Ascending aorta (tissue), 2 donors: ENCODE results near the gene PSMB2. TPM values are rescaled to one million over a fixed set of nuclear protein-coding genes. Genes with fewer than 3 reads are reported as not detected.
A peak's percentile ranks its signal among the peaks of the same experiment; 100 is the strongest.

ENCODE experiments used
- DNase-seq, 2 donors: peaks; one replicate each; pipeline ENCODE4 v3.0.0-alpha.2; 2019; ENCODE audit warnings: low spot score in 2 of 2
- H3K27ac ChIP-seq, 2 donors: fragments of 200-600 bp; sonication (generic); one replicate each; pipeline ENCODE4 v1.5.1; 2016 to 2017; ENCODE audit warnings: mild to moderate bottlenecking in 1 of 2
- H3K27me3 ChIP-seq: fragments of 200-600 bp; sonication (generic); one replicate; pipeline ENCODE4 v1.5.1; 2017
- H3K36me3 ChIP-seq, 2 donors: fragments of 200-600 bp; sonication (generic); one replicate each; pipeline ENCODE4 v1.5.1; 2016
- H3K4me1 ChIP-seq, 2 donors: fragments of 200-600 bp; sonication (generic); one replicate each; pipeline ENCODE4 v1.5.1; 2016 to 2017; ENCODE audit warnings: mild to moderate bottlenecking in 1 of 2
- H3K4me3 ChIP-seq, 2 donors: fragments of 200-600 bp; sonication (generic); one replicate each; pipeline ENCODE4 v1.5.1; 2016 to 2017; ENCODE audit warnings: mild to moderate bottlenecking in 1 of 2
- H3K9me3 ChIP-seq, 2 donors: fragments of 200-600 bp; sonication (generic); one replicate each; pipeline ENCODE4 v1.5.1; 2016
- intact Hi-C: fragments of 100-400 bp; cut with DNase I; formaldehyde crosslinking; loops from one replicate; pipeline ENCODE4 v1.15.1; 2023
- total RNA-seq: library from RNA; depleted of rRNA; stranded (reverse); fragments of >200 nt; gene quantifications from one replicate; pipeline ENCODE4 v1.1.0, GENCODE V29; 2016
- TF ChIP-seq, protein P1 (sequence below), 3 experiments: fragments of 200-600 bp in 2 of 3; fragments of 450-650 bp in 1 of 3; sonication (generic) in 2 of 3; IDR thresholded peaks; one replicate each; pipeline ENCODE4 v1.5.1; 2016 to 2019; ENCODE audit warnings: antibody characterized with exemption in 3 of 3, mild to moderate bottlenecking in 1 of 3, moderate library complexity in 1 of 3

Gene PSMB2
- total RNA-seq, 1 donor from 2014 or later: 54.0 TPM

DNA sequence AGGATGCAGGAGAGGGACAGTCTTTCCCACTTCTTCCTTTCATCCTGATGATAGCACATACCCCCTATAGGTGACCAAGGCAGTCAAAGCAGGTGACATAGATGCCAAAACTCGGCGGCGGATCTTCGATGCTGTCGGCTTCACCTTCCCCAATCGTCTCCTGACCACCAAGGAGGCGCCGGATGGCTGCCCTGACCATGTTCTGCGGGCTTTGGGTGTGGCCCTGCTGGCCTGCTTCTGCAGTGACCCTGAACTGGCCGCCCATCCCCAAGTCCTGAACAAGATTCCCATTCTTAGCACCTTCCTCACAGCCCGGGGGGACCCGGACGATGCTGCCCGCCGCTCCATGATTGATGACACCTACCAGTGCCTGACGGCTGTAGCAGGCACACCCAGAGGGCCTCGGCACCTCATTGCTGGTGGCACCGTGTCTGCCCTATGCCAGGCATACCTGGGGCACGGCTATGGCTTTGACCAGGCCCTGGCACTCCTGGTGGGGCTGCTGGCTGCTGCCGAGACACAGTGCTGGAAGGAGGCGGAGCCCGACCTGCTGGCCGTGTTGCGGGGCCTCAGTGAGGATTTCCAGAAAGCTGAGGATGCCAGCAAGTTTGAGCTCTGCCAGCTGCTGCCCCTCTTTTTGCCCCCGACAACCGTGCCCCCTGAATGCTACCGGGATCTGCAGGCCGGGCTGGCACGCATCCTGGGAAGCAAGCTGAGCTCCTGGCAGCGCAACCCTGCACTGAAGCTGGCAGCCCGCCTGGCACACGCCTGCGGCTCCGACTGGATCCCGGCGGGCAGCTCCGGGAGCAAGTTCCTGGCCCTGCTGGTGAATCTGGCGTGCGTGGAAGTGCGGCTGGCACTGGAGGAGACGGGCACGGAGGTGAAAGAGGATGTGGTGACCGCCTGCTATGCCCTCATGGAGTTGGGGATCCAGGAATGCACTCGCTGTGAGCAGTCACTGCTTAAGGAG lies 80.8 kb downstream of the PSMB2 start:
- peaks cover 10 to 29% of the 10 kb centered on the region in 2 donors for H3K36me3 ChIP-seq
- H3K4me3 ChIP-seq: peak overlapping the region in 1 of 2 donors; percentile 39
- H3K9me3 ChIP-seq: no peaks in the 10 kb centered on the region
- TF ChIP-seq, protein P1, sequence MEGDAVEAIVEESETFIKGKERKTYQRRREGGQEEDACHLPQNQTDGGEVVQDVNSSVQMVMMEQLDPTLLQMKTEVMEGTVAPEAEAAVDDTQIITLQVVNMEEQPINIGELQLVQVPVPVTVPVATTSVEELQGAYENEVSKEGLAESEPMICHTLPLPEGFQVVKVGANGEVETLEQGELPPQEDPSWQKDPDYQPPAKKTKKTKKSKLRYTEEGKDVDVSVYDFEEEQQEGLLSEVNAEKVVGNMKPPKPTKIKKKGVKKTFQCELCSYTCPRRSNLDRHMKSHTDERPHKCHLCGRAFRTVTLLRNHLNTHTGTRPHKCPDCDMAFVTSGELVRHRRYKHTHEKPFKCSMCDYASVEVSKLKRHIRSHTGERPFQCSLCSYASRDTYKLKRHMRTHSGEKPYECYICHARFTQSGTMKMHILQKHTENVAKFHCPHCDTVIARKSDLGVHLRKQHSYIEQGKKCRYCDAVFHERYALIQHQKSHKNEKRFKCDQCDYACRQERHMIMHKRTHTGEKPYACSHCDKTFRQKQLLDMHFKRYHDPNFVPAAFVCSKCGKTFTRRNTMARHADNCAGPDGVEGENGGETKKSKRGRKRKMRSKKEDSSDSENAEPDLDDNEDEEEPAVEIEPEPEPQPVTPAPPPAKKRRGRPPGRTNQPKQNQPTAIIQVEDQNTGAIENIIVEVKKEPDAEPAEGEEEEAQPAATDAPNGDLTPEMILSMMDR (IDR thresholded peaks at IDR 0.05): no peak
- intact Hi-C loops: no loop called here
- no peak for DNase-seq
- H3K27me3 ChIP-seq: no peaks in the 10 kb centered on the region
- H3K4me1 ChIP-seq: peaks cover 4 to 35% of the 10 kb centered on the region in 2 donors
- peak overlapping the region; percentile 9 to 11 for H3K27ac ChIP-seq

DNA sequence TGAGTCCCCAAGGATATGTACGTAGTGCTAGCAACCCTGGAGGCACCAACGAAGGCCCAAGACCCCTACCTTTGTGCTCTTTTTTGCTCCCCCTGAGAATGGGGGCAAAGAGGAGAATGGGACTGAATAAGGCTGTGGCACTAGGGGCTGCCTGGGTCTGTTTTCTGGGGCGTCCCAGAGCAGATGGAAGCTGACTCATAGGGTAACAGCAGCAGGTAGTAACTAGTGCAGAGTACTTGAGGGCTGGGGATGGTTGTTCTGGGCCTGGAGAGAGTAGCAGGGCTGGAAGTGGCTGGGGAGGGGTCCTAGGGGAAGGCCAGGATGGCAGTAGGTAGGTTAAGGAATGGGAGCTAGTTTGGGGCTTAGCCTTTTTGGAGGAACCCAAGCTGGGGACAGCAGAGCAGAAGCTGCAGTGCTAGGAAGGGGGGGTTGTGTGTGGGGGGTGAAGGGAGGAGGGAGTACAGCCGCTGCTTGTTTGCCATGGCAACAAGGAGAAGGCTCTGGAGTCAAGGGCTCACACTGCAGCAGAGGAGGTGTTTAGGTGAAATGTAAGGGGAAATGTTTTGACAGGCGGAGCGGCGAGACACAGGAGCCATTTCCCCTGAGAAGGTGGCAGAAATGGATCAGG lies 81.9 kb downstream of the PSMB2 start:
- H3K9me3 ChIP-seq: no peaks in the 10 kb centered on the region
- no peak for DNase-seq
- TF ChIP-seq, protein P1 (IDR thresholded peaks at IDR 0.05): no peak
- peaks cover 4 to 40% of the 10 kb centered on the region in 2 donors for H3K4me1 ChIP-seq
- peak overlapping the region in 1 of 2 donors; percentile 85 for H3K4me3 ChIP-seq
- peaks cover 10 to 22% of the 10 kb centered on the region in 2 donors for H3K36me3 ChIP-seq
- intact Hi-C loops: loop anchor here (5.0 kb wide), 2 partner anchors 83 to 213 kb away; partner anchors contain the start of gene PSMB2
- H3K27me3 ChIP-seq: no peaks in the 10 kb centered on the region
- H3K27ac ChIP-seq: peak overlapping the region; percentile 32 to 95

DNA sequence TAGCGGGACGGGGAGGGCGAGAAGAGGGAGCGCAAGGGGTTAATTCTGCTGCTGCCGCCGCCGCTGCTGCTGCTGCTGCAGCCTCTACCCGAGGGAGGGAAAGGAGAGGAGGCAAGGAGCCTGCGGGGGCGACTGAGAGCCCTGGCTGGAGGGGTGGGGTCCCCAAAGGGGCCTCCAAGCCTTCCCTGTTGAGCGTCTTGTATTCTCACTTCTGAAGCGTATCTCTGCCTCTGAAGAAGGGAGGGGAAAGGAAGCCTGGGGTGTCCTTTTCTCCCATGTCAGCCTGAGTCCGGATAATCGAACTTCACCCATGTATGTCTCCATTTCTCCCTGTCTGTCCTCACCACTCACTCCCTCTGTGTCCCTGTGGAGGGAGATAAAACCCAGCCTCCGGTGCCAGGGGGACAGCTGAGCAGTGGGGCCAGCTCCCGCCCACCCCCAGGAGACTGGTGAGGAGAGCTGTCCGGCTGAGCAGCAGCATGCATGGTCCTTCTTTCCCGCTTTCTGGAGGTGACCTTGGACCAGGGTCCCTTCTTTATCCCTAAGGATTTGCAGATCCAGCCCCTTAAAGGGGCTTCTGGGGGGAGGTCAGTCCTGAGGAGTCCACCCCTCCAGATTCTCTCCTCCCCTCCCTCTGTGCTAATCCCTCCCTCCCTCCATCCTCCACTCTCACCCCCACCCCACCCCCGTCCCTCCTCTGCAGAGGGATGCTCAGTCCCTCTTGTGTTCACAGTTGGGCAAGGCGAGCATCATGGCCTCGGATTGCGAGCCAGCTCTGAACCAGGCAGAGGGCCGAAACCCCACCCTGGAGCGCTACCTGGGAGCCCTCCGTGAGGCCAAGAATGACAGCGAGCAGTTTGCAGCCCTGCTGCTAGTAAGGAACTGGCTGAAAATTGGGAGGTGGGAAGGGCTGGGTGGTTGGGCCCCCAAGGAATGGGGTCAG lies 82.7 kb downstream of the PSMB2 start:
- DNase-seq: no peak
- no peaks in the 10 kb centered on the region for H3K9me3 ChIP-seq
- intact Hi-C loops: loop anchor here (5.0 kb wide), 2 partner anchors 84 to 214 kb away; partner anchors contain the start of gene PSMB2

DNA sequence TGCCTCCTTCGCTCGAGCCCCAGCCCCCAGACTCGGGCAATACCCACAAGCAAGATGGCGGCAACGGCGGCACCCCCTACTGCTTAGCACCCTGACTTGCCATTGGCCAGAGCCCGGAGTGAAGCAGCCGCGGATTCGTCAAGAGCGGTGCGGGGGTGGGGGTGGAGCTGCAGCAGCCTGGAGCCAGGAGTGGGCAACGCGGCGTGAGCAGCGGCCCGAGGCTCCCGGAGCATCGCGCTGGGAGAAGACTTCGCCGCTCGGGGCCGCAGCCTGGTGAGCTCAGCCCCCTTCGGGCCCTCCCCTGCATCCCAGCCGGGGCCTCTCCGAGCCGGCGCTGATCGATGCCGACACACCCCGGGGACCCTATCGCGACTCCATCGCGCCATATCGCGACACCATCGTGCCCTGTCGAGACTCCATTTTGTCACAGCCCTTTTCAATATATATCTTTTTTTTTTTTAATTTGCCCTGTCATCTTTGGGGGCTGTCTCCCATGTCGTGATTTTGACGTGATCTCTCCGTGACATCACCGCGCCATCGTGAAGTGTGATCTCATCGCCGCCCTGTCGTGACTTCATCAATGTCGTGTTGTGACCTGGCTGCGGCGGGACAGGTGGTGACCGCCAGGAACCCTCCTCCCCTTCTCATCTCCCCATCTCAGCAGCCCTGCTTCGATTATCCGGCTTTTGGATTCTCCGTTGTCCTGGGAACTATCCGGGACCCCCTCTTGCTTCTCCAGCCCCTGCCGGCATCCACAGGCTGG lies 83.5 kb downstream of the PSMB2 start, which contains the start of gene NCDN:
Gene NCDN, plus strand, starts transcription at position 189 of the 763 bp plus-strand sequence. Its CDS starts 392 bp downstream, at position 581.
- Histone ChIP-seq H3K27me3 (no peaks in the 10 kb centered on the region), H3K4me1 (peaks cover 4 to 46% of the 10 kb centered on the region in 2 donors), H3K36me3 (peaks cover 4 to 20% of the 10 kb centered on the region in 2 donors), H3K4me3 (peak within 1 kb of the TSS; percentile 85 to 98), H3K27ac (peak within 1 kb of the TSS; percentile 95 to 97), H3K9me3 (no peaks in the 10 kb centered on the region)
- intact Hi-C loops: loop anchor here (2.0 to 5.0 kb wide), 6 partner anchors 19 to 365 kb away; partner anchors contain the start of genes C1orf216, PSMB2 and SFPQ
- peak; percentile 91 to 99 for DNase-seq
- TF ChIP-seq, protein P1 (IDR thresholded peaks at IDR 0.05): no peak

More for the DNA sequence above, 82.7 kb downstream of the PSMB2 start:
- Histone ChIP-seq H3K36me3 (peaks cover 7 to 22% of the 10 kb centered on the region in 2 donors), H3K27me3 (no peaks in the 10 kb centered on the region), H3K4me3 (peak overlapping the region; percentile 85 to 98), H3K4me1 (peaks cover 4 to 44% of the 10 kb centered on the region in 2 donors), H3K27ac (peak overlapping the region; percentile 95 to 97)
- TF ChIP-seq, protein P1 (IDR thresholded peaks at IDR 0.05): no peak
